Cardiac fibroblast (primary cell): ENCODE data around the gene CCDC86.

Experiments
- DNase-seq, 2 donors: peaks; one replicate each; pipeline versions ENCODE4 v3.0.0 to v3.0.0-alpha.2; 2010; ENCODE audit warnings: low read depth in 2 of 2
- H3K4me3 ChIP-seq, 2 donors: replicated peaks in 1 of 2; 1 replicate in 1 of 2; 2 replicates in 1 of 2; pipeline ENCODE4 v1.5.1; 2011; ENCODE audit warnings: low read depth in 2 of 2, low read length in 2 of 2, mild to moderate bottlenecking in 2 of 2, moderate library complexity in 1 of 2
- CTCF ChIP-seq: IDR thresholded peaks from one replicate; pipeline ENCODE4 v1.5.1; 2011; ENCODE audit warnings: low read depth, mild to moderate bottlenecking, low read length, inconsistent platforms

The CCDC86 gene

DNA sequence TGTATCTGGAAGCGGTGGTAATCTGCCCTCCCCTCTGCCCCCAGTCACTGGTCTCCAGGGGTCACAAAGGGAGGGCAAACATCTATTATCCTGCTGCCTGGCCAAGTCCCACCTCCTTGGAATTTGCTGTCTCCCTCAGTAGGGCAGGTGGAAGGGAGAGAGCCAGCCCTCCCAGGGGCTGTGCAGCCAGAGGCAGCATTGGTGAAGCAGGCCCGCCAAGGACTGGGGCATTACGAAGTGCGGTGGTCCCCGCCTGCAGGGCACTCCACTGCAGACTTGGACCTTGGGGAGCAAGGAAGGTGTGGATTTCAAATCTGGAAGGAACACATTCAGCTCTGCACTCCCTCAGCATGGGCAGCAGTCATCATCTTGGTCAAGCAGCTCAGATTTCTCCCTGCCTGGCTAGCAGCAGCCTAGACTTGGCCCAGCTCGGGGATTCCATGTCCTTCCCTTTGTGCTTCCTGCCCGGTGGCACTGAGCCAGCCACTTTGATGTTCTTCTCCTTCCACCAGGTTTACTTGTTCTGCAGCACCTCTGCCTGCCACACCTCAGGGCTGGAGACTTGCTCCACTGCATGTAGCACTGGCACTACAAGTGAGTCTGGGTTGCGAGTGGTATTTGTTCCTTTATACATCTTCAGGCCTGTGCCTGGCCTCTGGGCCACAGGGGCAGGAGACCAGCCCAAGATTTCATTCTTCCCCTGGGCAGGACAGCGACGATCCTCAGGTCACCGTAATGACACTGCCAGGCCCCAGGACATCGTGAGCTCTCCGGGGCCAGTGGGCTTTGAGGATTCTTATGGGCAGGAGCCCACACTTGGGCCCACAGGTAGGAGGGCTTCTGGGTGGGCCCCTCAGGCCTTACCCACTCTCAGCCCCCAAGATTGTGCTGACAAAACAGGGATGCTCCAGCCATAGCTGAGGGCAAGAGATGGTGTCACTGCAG lies 32.8 kb downstream of the CCDC86 start:
- no peak for DNase-seq
- no peak for TF ChIP-seq CTCF
- H3K4me3 ChIP-seq: no peak overlapping the region

- DNase-seq: no peak
- TF ChIP-seq CTCF: no peak
- no peak overlapping the region for H3K4me3 ChIP-seq
Measured at GRCh38 chr11:60875366-60876167, 33.7 kb downstream of the CCDC86 start.

DNA sequence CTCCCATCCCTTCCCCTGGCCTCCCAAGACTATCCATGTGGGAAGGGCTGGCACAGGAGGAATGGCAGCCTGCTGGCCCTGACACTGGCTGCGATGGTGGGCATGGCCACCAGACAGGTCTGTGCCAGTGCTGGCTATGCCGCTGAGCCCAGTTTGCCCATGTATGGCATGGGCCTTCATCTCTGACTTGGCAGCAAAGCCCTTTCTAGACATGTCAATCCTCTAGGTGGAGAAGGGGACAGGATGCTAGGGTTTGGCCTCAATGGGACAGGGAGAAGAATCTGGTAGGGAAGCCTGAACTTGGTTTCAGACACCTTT lies 34.2 kb downstream of the CCDC86 start:
- no peak for DNase-seq
- TF ChIP-seq CTCF: no peak
- H3K4me3 ChIP-seq: no peak overlapping the region

DNA sequence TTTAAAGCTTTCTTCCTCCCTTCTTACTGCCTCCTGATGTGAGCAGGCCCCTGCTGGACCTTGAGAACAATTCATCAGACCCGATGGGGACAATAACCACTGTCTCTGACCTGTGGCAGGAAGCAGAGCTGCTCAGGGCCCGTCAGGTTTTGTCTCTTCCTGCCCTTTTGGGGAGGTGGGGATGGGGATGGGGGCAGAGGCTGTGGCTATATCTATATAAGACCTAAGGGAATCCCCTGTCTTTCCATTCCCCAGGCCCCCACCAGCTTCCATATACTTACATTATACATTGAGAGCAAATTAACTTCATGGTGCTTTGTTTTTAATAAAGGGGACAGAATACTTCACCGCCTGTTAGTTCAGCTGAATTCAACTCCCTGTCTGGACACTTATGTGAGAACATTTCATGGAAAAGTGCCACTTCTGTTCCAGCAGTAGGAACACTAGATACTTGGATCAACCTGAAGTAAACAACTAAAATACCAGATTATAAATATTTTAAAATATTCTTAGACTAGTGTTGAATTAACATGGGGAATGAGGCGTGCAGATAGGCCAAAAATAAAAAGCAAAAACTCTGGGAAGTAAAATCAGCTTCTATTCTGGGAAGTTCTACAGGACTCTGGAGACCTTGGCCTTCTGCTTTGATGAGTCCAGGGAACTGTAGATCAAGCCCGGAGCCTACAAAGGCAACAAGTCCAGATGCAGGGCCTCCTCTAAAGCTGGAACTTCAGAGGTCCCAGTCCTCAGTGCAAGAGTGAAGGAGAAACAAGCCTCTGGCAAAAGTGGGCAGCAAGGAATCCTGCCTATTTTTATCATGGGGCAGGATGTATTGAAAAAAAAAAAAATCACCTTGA lies 36.6 kb downstream of the CCDC86 start:
- H3K4me3 ChIP-seq: no peak overlapping the region
- no peak for DNase-seq
- no peak for TF ChIP-seq CTCF

GRCh38 chr11:60879104-60879503 lies 37.2 kb downstream of the CCDC86 start:
- no peak overlapping the region for H3K4me3 ChIP-seq
- DNase-seq: no peak
- no peak for TF ChIP-seq CTCF

- no peak for DNase-seq
- H3K4me3 ChIP-seq: no peak overlapping the region
- TF ChIP-seq CTCF: no peak
Measured at GRCh38 chr11:60879971-60880588, 38.2 kb downstream of the CCDC86 start.
